Stimulated activated CD8-positive, alpha-beta memory T cell treated with anti-CD3 and anti-CD28 coated beads, Interleukin-15, amount 100 ng/mL, for 24 hours (primary cell): ENCODE data around the gene EML3.
A peak's percentile ranks its signal among the peaks of the same experiment; 100 is the strongest.
"Not testable (repeated sequence)": the region's sequence is repeated elsewhere in the genome, so short reads cannot be mapped to it uniquely, and the experiment has no call there.

Experiments
- DNase-seq: peaks from one replicate; pipeline ENCODE4 v3.0.0-alpha.2; 2020; ENCODE audit warnings: low read depth

EML3 gene

DNA sequence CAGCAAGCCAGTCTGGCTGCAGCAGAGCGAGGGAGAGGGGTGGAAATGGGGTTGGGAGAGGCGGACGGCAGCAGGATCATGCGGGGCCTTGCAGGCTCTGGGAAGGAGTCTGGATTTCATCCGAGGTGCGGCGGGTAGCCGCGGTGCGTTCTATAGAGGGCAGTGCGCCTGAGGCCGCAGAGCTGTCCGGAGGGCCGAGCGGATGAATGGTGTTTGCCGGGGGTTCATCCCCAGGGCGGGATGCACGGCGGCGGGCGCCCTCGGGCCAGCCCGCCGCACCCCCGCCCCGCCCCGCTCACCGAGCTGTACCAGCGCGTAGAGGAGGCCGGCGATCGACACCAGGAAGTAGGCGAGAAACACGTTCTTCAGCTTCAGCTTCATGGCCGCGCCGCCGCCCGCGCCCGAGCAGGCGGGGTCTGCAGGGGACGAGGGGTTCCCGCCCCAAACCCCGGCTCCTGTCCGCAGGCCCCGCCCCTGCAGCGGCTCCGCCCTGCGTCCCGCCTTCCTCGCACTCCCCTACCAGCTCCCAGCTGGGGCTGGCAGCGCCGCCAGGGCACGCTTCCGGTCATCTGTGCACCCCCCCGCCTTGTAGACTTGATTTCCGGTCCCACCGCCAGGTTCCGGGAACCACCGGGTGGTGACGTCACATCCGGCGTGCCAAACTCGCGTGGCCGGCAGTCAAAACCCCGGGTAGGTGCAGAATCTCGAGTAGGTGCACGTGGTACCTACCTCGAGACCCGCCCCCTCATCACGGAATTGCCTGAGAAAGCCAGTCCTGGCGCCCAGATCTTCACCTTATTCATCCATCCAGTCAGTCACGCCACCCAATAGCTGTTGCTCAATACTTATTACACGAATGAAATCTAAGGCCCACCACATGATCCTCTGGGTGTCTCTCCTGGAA is 9.2 kb upstream of the EML3 start, which contains the start of gene B3GAT3:
Gene B3GAT3, minus strand, starts transcription at position 420 of the 904 bp plus-strand sequence. Its CDS starts 39 bp downstream, at position 381.
- DNase-seq = peak; percentile 91

DNA sequence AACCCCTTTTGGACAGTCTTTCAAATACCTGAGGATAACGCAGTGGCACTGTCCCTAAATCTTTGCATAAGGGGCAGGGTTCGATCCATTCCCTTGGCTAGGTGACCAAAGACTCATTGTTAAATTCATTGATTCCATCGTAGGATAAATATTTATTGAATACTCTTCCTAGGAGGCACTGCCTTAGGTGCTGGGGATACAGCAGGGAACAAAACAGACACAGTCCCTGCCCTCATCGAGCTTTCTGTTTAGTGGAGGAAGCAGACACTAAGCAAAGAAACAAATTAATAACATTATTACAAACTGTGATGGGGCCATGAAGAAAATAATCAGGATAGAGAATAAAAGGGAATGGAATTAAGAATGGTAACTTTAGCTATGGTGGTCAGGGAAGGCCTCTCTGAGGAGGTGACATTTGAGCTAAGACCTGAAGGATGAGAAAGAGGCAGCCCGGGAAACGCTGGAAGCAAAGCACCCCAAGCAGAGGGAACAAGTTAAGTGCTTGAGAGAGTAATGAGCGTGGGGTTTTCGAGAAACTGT is 8.5 kb upstream of the EML3 start:
- no peak for DNase-seq

DNA sequence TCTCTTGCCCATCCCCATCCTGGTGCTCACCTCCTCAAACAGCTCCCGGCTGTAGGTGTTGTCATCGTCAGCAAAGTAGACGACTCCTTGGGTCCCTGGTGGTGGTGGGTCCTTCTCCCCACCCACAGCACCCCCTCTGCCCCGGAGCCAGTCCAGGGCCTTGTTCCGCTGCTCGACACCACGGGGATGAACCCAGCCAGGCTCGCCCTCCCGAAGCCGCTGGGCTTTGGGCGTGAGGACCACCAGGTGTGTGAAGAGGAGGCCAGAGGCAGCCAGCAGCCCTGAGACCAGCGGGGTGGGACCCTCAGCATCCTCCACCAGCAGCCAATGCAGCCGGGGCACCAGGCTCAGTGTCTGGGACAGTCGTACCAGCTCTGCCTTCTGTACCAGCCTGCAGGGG is 4.4 kb upstream of the EML3 start:
- DNase-seq = not testable (repeated sequence)

DNA sequence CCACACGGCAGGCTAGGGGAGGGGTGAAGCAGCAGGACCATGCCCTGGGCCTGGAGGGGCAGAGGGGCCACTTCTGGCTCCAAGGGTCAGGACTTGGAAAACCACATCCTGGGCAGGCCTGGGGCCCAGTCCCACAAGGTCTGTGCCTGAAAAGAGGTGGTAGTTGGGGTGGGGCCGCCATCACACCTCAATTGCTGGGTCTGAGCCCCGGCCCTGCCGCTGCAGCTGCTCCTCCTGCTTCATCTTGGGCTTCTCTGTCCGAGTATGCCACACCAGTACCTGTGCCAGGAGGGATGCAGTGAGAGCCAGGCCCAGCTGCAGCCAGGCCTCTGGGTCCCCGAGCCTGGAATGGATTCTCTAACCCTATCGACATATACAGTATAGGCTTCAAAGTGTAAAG is 2.9 kb upstream of the EML3 start:
- DNase-seq = no peak

DNA sequence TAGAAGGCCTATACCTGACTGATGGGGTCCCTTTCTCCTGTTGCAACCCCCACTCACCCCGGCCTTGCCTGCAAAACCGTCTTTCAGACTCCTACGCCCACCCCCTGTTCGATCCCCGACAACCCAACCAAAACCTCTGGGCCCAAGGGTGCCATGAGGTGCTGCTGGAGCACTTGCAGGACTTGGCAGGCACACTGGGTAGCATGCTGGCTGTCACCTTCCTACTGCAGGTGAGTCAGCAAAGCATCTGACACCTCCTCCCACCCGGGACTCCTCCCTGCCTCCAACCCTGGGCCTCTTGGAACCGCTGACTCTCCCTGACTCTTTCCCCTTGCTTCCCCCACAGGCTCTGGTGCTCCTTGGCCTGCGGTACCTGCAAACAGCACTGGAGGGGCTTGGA is 1.7 kb upstream of the EML3 start:
- DNase-seq = no peak

DNA sequence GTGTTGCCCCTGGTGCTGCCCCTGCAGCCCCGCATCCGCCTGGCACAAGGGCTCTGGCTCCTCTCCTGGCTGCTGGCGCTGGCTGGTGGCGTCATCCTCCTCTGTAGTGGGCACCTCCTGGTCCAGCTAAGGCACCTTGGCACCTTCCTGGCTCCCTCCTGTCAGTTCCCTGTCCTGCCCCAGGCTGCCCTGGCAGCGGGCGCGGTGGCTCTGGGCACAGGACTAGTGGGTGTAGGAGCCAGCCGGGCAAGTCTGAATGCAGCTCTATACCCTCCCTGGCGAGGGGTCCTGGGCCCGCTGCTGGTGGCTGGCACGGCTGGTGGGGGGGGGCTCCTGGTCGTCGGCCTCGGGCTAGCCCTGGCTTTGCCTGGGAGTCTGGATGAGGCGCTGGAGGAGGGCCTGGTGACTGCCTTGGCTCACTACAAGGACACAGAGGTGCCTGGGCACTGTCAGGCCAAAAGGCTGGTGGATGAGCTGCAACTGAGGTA is 760 bp upstream of the EML3 start:
- DNase-seq = no peak

DNA sequence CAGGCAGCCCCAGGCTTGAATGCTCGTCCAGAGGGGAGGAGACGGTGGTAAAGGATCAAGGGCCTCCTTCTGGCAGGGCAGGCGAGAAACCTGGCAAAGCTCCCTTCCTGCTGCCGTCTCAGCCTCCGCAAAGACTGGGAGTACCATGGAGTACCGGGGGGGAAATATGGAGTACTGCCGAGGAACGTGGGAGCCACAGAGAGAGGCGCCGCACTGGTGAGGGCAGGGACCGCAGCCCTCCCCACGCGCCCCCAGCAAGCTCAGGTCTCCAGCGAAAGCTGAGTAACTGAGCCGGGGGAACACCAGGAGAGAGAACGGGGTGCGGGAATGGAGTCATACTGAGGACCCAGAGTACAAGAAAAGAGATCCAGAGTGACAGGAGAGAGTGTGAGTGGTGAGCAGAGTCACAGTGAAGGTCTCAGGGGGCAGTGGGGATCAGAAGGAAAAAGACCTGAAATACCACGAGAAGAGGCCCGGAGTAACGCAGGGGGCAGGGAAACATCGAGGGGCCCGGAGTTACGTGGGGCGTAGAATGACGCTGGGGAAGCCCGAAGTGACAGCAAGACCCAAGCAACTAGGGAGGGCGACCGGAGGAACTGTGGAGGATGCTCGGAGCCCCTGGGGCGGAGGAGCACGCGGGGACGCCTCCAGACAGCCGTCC is 740 bp downstream of the EML3 start:
- no peak for DNase-seq

DNA sequence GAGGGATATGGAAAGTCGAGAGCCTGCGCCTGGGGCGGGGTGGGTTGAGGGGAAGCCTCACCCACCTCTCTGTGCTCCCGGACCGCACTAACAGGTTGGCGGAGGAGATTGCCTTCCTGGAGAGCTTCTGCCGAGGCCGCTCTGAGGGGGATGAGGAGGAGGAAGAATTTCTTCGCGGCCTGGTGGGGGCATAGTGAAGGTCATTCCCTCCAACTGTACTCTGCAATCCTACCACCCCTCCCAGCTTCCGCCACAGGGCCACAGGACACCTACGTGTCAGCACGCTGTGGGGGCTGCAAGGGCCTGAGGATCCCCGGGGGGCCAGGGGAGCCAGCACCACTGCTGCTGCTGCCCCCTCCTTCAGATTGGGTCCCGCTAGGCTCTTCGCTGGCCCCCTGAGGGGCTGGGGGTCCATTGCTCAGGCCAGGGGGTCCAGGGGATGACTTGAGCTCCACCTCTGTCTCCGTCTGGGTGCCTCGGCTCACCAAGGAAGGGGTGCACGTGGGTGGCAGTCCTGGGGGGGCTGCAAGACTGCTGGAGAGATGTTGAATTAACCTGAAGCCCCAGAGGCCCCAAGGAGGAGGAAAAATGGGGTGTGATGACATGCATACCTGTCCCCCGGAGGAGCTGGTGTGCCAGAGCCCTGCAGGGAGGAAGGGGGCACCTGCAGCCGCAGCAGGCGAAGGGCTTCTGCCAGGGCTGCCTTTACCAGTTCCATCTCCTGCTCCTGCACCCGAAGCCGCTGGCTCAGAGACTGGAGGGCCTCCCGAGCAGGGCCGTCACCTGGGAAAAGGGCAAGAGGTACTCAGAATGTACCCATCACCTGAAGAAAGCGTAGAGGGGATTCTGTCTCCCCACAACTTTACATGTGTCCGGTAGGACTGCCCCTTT is 1.5 kb downstream of the EML3 start:
- DNase-seq = no peak

DNA sequence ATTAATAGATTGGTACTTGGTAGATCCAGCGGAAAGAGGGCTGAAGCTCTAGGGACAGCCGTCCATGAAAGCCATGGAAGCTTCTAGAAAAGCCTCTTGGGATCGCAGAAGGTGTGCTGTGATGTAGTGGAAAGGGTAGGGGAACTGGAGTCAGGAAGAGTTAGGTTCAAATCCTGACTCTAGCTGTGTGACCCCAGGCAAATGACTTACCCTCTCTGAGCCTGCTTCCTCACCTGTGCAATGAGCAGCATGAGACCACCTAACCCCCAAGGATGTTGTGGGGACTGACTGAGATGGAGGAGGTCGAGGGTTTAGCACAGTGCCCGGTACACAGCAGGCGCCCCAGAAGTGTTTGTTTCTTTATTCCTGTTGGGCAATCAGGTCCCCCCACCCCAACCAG is 2.2 kb downstream of the EML3 start:
- no peak for DNase-seq

DNA sequence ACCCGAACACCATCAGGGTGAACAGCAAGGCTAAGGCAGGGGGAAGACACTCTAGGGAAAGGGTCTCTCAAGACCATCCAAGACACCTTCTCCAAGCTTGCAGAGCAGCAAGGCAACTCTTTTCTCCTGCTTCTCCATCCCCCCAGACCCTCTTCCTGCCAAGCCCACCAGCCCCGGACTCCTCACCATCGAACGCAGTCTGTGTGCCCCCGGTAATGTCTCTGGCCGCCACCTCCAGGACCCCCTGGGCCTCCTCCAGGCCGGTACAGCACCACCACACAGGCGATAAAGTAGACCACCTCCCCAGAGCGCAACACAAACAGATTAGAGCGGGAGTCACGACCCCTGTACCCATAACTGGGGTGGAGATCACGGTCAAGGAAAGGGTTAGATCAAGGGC is 3.8 kb downstream of the EML3 start:
- DNase-seq = no peak

DNA sequence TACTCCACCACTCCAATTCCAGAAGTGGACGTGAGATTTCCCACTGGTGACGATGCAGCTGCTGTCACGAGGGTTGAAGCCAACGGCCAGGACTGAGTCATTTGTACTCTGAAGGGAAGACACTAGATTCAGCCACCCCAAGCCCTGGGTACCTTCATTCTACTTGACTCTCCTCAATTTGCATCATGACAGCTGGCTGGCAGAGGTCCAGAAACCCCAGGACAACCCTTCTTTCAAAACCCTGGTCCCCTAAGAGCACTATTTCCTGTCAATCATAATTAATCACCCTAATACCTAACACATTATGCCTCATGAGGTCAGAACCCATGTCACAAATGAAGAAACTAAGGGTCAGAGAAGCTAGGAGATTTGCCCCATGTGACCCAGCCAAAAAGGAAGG is 4.9 kb downstream of the EML3 start:
- no peak for DNase-seq

DNA sequence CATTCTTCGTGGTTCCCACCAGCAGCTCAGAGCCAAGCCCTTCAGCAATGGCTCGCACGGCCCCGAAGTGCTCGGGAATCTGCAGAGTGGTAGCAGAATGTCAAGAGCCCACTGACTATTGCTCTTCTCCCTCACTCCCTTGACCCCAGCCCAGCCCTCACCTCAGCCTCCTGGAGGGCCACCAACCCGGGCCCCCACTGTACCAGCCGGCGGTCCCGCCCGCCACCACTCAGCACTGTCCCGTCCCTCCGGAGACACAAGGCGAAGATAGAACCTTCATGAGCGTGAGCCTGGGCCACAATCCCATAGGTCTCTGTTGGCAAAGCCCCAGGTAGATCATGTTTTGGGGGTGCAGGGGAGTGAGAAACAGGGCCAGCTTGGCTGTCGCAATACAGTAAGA is 6.7 kb downstream of the EML3 start:
- DNase-seq = no peak

DNA sequence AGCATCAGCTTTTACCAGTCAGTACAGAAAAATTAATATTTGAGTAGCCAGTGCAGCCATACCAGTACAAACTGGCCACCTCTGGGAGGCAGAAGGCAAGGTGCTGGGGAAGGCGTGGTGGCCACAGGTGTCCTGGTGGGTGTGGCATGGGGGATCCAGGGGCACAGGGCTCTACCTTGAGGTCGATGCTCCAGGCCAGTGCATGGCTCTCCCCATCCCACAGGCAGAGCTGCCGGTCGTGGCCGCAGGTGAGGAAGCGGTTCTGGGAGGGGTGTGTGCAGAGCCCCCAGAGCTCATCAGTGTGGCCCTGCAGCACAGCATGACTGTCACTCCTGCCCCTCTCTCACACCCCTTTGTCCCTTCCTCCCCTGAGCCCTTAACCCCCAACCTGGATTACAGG is 7.1 kb downstream of the EML3 start:
- DNase-seq = no peak

DNA sequence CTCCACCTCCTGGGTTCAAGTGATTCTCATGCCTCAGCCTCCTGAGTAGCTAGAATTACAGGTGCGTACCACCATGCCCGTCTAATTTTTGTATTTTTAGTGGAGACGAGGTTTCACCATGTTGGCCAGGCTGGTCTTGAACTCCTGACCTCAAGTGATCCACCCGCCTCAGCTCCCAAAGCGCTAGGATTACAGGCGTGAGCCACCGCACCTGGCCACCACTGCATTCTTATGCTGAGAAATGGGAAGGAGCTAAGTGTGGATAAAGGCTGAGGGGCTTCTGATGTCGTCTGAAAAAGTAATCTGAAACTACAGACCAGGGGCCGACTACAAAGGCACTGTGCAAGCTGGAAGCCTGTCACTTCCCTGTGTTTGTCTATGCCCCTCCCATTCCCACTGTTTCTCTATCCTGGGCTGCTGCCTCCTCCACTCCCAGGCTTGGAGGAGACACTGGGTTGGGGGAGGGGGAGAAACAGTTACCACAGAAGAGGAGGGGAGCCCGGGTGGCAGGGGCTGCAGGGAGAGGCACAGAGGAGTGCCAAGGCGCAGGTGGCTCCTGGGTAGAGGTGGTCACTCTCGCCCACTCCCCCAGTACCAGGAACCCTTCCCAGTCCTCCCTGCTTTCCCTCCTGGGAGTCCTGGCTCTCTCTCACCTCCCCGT is 8.0 kb downstream of the EML3 start:
- no peak for DNase-seq

DNA sequence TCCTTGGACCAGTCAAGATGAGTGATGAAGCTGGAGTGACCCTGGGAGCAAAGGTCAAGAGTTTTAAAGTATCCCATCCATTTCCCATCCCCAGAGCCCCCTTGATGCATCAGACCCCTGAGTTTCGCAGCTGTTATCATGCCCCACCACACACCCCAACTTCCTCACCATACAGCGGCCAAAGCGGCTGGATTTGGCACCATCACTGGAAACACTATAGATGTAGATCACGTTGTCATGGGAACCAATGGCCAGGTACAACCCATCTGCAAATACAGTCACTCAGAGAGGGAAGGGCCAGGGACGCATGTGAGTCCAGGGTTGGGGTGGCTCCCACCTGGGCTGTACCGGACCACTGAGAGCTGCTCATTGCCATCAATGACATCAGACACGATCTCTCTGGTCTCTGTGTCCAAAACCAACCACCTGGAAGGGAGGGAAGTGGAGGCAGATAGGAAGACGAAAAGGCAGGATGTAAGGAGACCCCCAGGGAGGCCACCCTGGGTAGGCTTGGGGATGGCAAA is 8.7 kb downstream of the EML3 start:
- DNase-seq = no peak

DNA sequence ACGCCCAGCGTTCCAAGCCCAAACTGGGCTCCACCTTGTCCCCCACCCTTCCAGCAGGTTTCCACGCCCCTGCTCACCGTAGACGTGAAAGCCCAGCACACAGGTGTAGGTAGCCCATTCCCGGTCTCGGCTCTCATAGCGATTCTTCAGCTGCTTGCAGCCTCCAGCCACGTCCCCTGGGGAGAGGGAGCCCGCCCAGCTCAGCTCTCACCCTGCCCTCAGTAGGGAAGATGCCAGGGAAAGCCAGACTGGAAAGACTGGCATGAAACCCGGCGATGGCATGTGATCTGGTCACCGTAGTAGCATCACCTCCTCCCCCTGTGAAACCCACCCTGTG is 9.5 kb downstream of the EML3 start:
- no peak for DNase-seq

DNA sequence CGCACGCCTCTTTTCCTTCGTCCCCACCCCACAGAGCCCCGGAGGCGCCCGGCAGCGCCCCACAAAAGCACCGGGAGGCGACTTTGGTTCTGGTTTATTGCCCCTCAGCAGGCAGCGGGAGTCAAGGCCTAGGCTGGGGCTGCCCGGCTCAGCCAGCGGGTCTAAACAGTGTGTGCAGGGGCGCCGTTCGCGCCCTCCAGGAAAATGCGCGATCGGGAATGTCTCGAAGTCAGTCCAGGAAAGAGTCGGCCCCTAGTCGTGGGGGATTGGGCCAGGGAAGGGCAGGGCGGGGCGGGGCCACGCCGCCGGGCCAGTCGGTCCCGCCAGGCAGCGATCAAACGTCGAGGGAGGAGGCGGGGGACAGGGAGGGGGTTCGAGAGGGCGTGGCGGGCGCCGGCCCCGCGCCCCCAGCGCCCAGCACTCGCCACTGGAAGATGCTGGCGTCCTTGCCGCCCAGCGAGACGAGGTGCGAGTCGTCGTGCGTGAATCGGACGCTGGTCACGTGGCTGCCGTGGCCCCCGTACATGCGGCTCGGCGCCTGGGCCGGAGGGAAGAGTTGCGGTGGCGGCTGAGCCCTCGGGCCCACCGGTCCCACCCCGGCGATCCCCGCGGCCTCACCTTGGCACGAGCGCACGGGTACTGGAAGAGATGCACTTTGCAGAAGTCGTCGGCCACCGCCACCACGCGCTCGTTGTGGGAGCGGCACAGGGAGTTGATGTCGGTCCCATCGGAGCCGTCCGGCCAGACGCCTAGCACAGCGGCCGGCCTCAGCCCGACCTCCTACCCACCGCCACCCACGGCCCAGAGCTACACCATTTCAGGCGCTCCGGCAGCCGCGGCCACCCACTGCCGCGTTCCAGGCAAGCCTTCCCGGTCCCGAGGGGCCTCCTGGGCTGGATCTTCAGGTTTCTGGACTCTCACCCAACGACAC is 10.2 kb downstream of the EML3 start:
- DNase-seq = no peak

DNA sequence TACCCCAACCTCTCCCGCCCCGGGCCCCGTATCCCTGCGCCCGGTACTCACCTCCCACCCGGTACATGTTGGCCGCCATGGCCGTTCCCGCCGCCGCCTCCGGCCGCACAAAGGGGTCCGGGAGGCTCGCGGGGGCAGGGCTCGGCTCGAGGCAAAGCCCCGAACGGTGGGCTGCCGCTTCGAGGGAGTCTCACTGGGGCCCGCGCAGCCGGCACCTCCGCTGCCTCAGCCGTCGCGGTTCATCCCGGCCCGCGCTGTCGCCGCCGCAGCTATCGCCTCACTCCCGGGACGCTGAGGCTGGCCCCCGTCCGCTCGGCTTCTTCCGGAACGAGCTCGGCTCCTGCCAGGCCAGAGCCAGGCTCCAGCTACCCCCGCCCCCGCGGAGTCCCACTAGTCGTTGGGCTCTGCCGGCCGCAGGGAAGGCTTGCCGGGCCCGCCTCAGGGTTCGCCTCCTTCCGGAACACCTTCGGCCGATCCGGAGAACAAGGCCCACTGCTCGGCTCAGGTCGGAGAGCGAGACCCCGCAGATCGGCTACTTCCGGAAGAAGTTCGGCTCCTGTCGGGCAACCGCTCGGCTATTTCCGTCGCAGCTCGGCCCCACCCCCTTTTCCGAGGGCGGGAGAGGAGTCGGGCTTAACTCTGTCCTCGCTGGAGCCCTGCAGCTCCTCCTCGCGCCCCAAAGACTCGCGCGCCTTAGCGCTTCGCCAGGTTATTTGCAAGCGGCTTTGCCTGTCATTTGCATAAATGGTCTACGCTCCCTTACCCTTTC is 11.0 kb downstream of the EML3 start, which contains the start of gene MTA2:
Gene MTA2, minus strand, starts transcription at position 494 of the 769 bp plus-strand sequence. Its CDS starts 415 bp downstream, at position 79.
- DNase-seq = peak; percentile 95

DNA sequence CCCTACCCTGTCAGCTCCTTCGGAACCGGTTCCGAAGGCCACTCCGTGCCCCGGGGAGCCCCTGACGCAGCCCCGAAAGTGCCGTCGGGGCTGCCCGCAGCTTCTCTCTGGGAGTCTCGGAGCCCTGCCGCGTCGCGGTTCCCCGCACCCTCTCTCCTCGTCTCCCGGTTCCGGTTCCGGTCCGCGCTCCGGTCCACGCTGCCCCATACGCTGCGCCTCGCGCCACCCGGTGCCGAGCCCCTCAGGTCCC is 11.5 kb downstream of the EML3 start:
- DNase-seq = no peak
